ENCODE results near the gene HOXC5. TPM values are rescaled to one million over a fixed set of nuclear protein-coding genes. Genes with fewer than 3 reads are reported as not detected.

Gene HOXC5
- total RNA-seq, 1 donor from 2014 or later: not detected

- ChIA-PET CTCF (interaction anchor here (1.1 to 1.8 kb wide), 4 partner anchors 22 to 187 kb away, joined by 3 to 7 read pairs (median 4); no protein-coding TSS in a partner anchor), POLR2A (interaction anchor here (0.6 kb wide), 2 partner anchors 11 to 352 kb away, joined by 3 read pairs; no protein-coding TSS in a partner anchor)
- DNase-seq (no peak), ATAC-seq (ENCODE audit: low read depth) (no peak)
- intact Hi-C loops (cut with micrococcal nuclease): no loop called here
- no peaks in the 10 kb centered on the region for H3K36me3 Mint-ChIP-seq (ENCODE audit: low read depth)
- no peak overlapping the region for H3K27ac Mint-ChIP-seq
- H3K27me3 Mint-ChIP-seq: peaks cover 59% of the 10 kb centered on the region
- no peak overlapping the region for H3K4me3 Mint-ChIP-seq
- no peak for TF ChIP-seq CTCF (IDR thresholded peaks at IDR 0.05)
- peaks cover 13% of the 10 kb centered on the region for H3K4me1 Mint-ChIP-seq
- no peaks in the 10 kb centered on the region for H3K9me3 Mint-ChIP-seq
Observed at GRCh38 chr12:54027442-54027786, 5.4 kb upstream of the HOXC5 start.

GRCh38 chr12:54028314-54029201 is 4.3 kb upstream of the HOXC5 start, which contains the start of gene HOXC6:
Gene HOXC6 (plus strand): TSS chr12:54028440. CDS start chr12:54028522, 82 bp downstream.
- Mint-ChIP-seq H3K9me3 (no peaks in the 10 kb centered on the region), H3K27ac (no peak within 1 kb of the TSS), H3K36me3 (ENCODE audit: low read depth) (no peaks in the 10 kb centered on the region), H3K4me3 (peak within 1 kb of the TSS; percentile 24), H3K27me3 (peaks cover 60% of the 10 kb centered on the region), H3K4me1 (peaks cover 24% of the 10 kb centered on the region)
- ChIA-PET POLR2A (interaction anchor here (0.6 to 1.5 kb wide), 3 partner anchors 11 to 173 kb away, joined by 3 to 5 read pairs (median 4); no protein-coding TSS in a partner anchor), CTCF (interaction anchor here (0.7 to 4.9 kb wide), 4 partner anchors 22 to 179 kb away, joined by 3 to 65 read pairs (median 5); no protein-coding TSS in a partner anchor)
- intact Hi-C loops (cut with micrococcal nuclease): no loop called here
- no peak for ATAC-seq (ENCODE audit: low read depth)
- TF ChIP-seq CTCF (IDR thresholded peaks at IDR 0.05): no peak
- DNase-seq: no peak

- peaks cover 61% of the 10 kb centered on the region for H3K27me3 Mint-ChIP-seq
- no peak overlapping the region for H3K27ac Mint-ChIP-seq
- TF ChIP-seq CTCF (IDR thresholded peaks at IDR 0.05): no peak
- POLR2A ChIA-PET: no interaction called here
- peak overlapping the region; percentile 25 for H3K4me3 Mint-ChIP-seq
- no peaks in the 10 kb centered on the region for H3K9me3 Mint-ChIP-seq
- intact Hi-C loops (cut with micrococcal nuclease): loop anchor here (5.0 kb wide), 2 partner anchors 32 to 67 kb away; no protein-coding TSS in a partner anchor
- no peaks in the 10 kb centered on the region for H3K36me3 Mint-ChIP-seq (ENCODE audit: low read depth)
- CTCF ChIA-PET: interaction anchor here (4.9 to 6.3 kb wide), 2 partner anchors 162 to 177 kb away, joined by 65 to 98 read pairs; partner anchors contain the start of gene SMUG1
- DNase-seq (no peak), ATAC-seq (ENCODE audit: low read depth) (no peak)
- peaks cover 29% of the 10 kb centered on the region for H3K4me1 Mint-ChIP-seq
Observed at GRCh38 chr12:54029529-54030441, 3.1 kb upstream of the HOXC5 start.

GRCh38 chr12:54030442-54030801 is 2.4 kb upstream of the HOXC5 start:
- CTCF ChIA-PET: interaction anchor here (1.0 to 6.3 kb wide), 5 partner anchors 17 to 177 kb away, joined by 3 to 98 read pairs (median 60); partner anchors contain the start of gene SMUG1
- H3K27me3 Mint-ChIP-seq: peaks cover 64% of the 10 kb centered on the region
- H3K4me1 Mint-ChIP-seq: peaks cover 33% of the 10 kb centered on the region
- no peaks in the 10 kb centered on the region for H3K9me3 Mint-ChIP-seq
- intact Hi-C loops (cut with micrococcal nuclease): loop anchor here (5.0 kb wide), 2 partner anchors 33 to 68 kb away; no protein-coding TSS in a partner anchor
- no peak overlapping the region for H3K27ac Mint-ChIP-seq
- H3K4me3 Mint-ChIP-seq: no peak overlapping the region
- POLR2A ChIA-PET: no interaction called here
- no peak for TF ChIP-seq CTCF (IDR thresholded peaks at IDR 0.05)
- DNase-seq: no peak
- H3K36me3 Mint-ChIP-seq (ENCODE audit: low read depth): no peaks in the 10 kb centered on the region
- ATAC-seq (ENCODE audit: low read depth): no peak
